ENCODE data around the gene KRT32.

Gene KRT32

DNA sequence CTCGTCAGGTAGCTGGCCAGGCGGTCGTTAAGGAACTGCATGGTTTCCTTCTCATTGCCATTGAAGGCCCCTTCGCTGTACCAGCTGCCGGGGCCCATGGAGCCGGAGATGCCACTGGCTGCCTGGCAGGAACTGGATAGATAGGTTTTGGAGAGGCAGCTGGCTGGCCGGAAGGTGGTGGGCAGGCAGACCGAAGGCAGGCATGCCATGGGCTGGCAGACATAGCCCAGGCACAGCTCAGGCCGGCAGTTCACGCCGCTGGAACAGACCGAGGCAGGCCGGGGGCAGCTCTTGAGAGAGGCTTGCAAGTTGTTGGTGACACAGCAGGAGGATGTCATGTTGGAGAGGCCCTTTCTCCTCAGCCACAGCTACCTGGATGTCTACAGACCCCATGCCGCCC, at the start of gene KRT32:
KRT32 (minus strand) TSS at position 399 of the 400 bp plus-strand sequence; CDS start at position 338, 61 bp downstream.
- DNase-seq (ENCODE audit: low spot score), result no peak
- TF ChIP-seq, protein P1, sequence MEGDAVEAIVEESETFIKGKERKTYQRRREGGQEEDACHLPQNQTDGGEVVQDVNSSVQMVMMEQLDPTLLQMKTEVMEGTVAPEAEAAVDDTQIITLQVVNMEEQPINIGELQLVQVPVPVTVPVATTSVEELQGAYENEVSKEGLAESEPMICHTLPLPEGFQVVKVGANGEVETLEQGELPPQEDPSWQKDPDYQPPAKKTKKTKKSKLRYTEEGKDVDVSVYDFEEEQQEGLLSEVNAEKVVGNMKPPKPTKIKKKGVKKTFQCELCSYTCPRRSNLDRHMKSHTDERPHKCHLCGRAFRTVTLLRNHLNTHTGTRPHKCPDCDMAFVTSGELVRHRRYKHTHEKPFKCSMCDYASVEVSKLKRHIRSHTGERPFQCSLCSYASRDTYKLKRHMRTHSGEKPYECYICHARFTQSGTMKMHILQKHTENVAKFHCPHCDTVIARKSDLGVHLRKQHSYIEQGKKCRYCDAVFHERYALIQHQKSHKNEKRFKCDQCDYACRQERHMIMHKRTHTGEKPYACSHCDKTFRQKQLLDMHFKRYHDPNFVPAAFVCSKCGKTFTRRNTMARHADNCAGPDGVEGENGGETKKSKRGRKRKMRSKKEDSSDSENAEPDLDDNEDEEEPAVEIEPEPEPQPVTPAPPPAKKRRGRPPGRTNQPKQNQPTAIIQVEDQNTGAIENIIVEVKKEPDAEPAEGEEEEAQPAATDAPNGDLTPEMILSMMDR (IDR thresholded peaks at IDR 0.05; ENCODE audit: borderline replicate concordance, control extremely low read depth, extremely low read depth, insufficient read depth, missing control alignments), result no peak
- in situ Hi-C loops (cut with MboI; ENCODE audit: low sequenced_read_pairs, unreplicated experiment), result no loop called here

DNA sequence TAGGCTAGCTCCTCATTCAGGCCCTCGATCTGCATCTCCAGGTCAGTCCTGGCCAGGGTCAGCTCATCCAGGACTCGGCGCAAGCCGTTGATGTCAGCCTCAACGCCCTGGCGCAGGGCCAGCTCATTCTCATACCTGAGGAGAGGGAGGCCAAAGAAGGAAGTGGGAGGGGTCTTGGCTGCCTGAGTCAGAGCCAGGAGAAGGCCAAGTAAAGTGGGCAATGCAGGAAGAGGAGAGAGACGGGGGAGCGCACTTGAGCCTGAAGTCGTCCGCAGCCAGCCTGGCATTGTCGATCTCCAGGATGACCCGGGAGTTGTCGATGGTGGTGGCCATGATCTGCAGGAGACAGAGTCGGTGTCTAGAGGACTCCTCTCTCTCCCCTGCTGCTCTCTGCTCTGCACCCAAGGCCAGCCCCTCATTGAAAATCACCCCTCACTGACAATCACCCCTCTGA, 49.7 kb upstream of the KRT32 start:
- in situ Hi-C loops (cut with MboI; ENCODE audit: low sequenced_read_pairs, unreplicated experiment), result no loop called here
- TF ChIP-seq, protein P1 (IDR thresholded peaks at IDR 0.05; ENCODE audit: borderline replicate concordance, control extremely low read depth, extremely low read depth, insufficient read depth, missing control alignments), result no peak

DNA sequence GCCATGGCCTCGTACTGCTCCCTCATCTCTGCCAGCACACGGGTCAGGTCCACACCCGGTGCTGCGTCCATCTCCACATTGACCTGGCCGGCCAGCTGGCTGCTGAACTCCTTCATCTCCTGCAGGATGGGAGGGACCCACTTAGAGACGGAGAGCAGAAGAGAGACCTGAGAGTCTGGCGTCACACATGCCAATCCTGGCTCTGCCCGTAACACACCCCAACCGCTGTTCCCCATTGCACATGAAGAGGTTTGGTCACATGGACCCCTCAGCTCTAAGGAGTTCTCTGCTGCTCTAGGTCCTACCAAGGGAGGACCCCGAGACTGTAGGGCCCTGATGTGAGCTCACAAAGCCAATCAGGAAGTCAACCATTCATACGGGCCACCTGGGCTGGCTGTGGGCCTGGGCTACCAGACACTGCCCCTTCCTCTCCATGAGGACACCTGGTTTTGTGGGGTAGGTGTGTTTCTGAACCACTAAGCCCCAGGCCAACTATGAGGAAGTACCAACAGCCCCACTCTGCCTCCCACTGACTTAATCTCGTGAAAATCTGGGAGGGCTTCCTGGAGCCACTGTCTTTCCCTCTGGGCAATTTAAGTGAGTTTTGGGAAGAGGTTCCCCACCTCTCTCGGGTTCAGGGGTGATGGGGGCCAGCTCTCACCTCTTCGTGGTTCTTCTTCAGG, 49.1 kb upstream of the KRT32 start:
- DNase-seq (ENCODE audit: low spot score), result no peak
- TF ChIP-seq, protein P1 (IDR thresholded peaks at IDR 0.05; ENCODE audit: borderline replicate concordance, control extremely low read depth, extremely low read depth, insufficient read depth, missing control alignments), result no peak
- in situ Hi-C loops (cut with MboI; ENCODE audit: low sequenced_read_pairs, unreplicated experiment), result no loop called here

More for the DNA sequence above, 49.7 kb upstream of the KRT32 start:
- DNase-seq (ENCODE audit: low spot score), result no peak

DNA sequence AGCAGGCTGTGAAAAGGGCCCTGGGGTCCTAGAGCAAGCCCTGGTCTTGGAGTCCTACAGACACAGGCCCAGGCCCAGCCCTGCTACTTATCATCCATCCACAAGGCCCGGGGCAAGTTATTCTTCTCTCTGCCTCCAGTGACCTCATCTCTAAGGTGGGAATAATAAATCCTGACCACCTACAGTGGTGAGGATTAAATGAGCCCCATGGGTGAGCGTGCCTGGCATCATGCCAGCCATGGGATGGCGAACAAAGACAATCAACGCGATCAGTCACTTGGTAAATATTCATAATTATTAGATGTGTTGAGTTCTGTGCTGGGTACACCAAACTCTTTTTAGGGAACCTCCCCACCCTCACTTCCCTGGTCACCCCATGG, 46.0 kb upstream of the KRT32 start:
- TF ChIP-seq, protein P1 (IDR thresholded peaks at IDR 0.05; ENCODE audit: borderline replicate concordance, control extremely low read depth, extremely low read depth, insufficient read depth, missing control alignments), result no peak
- in situ Hi-C loops (cut with MboI; ENCODE audit: low sequenced_read_pairs, unreplicated experiment), result no loop called here
- DNase-seq (ENCODE audit: low spot score), result no peak

DNA sequence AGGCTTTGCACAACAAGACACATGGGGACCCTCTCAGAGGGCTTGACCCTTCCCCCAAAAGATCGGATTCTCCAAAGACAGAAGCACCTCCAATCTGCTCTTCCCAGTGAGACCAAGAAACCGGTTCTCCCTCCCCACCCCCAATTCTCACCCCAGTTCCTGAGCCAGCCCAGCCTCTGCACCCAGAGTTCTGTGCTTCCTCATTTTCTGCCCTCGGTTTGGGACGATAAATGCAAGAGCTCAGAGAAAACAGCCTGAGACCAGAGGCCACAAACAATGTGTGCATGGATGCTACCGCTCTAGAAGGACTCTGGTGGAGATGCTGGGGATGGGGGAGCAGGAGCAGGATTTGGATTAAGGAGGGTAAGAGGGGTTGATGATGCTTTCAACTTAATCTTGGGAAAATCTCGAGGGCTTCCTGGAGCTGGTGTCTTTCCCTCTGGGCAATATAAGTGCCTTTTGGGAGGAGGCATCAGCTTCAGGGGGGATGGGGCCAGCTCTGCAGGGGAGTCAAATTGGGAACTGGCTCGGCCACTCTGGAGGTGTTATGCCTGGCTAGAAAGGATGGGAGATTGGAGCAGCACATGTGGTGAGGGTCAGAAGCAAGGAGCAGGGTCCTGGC, 45.5 kb upstream of the KRT32 start:
- TF ChIP-seq, protein P1 (IDR thresholded peaks at IDR 0.05; ENCODE audit: borderline replicate concordance, control extremely low read depth, extremely low read depth, insufficient read depth, missing control alignments), result no peak
- in situ Hi-C loops (cut with MboI; ENCODE audit: low sequenced_read_pairs, unreplicated experiment), result no loop called here
- DNase-seq (ENCODE audit: low spot score), result no peak

DNA sequence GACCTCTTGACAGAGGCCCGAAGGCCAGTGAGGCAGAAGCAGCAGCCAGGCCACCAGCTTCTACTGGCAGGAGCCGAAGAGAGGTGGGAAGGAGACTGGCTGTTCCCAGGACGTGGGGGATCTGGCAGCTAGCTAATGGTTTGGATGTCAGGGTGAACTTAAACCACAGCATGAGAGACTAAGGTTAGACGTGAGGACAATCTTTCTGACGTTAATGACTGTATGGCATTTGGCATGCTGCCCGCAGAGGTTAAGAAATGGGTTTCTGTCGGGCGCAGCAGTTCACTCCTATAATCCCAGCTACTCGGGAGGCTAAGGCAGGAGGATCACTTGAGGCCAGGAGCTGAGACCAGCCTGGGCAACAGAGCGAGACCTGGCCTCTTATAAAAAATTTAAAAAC, 44.5 kb upstream of the KRT32 start:
- in situ Hi-C loops (cut with MboI; ENCODE audit: low sequenced_read_pairs, unreplicated experiment), result no loop called here
- DNase-seq (ENCODE audit: low spot score), result no peak

More for the DNA sequence above, 44.5 kb upstream of the KRT32 start:
- TF ChIP-seq, protein P1 (IDR thresholded peaks at IDR 0.05; ENCODE audit: borderline replicate concordance, control extremely low read depth, extremely low read depth, insufficient read depth, missing control alignments), result no peak
